ENCODE results near the gene SATB1. TPM values are rescaled to one million over a fixed set of nuclear protein-coding genes. Genes with fewer than 3 reads are reported as not detected.

SATB1 gene
- total and polyA plus RNA-seq, 2 of the 8 experiments (the other 6 are each of a cell fraction or from before 2014, with no cell fraction given): 18.8 to 28.0 TPM

DNA sequence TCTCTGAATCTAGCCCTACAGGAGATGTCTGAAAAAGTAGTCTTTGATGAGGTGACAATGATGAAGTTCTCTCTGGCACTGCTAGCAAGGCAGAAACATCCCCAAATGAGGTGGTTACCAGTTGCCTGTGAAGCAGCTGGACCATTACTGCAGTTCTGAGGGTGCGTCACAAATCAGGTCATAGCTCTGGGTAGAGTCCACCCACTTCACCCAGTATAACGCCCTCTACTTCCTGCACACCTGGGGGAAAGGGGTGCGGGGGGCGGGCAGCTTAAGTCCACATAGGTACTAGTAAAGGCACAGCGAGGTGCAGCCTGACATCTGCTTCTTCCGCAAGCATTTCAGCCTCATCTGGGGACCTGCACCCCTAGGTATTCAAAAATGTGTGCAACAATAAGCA, 13.4 kb upstream of the SATB1 start (continued):
- TF ChIP-seq, protein P1, sequence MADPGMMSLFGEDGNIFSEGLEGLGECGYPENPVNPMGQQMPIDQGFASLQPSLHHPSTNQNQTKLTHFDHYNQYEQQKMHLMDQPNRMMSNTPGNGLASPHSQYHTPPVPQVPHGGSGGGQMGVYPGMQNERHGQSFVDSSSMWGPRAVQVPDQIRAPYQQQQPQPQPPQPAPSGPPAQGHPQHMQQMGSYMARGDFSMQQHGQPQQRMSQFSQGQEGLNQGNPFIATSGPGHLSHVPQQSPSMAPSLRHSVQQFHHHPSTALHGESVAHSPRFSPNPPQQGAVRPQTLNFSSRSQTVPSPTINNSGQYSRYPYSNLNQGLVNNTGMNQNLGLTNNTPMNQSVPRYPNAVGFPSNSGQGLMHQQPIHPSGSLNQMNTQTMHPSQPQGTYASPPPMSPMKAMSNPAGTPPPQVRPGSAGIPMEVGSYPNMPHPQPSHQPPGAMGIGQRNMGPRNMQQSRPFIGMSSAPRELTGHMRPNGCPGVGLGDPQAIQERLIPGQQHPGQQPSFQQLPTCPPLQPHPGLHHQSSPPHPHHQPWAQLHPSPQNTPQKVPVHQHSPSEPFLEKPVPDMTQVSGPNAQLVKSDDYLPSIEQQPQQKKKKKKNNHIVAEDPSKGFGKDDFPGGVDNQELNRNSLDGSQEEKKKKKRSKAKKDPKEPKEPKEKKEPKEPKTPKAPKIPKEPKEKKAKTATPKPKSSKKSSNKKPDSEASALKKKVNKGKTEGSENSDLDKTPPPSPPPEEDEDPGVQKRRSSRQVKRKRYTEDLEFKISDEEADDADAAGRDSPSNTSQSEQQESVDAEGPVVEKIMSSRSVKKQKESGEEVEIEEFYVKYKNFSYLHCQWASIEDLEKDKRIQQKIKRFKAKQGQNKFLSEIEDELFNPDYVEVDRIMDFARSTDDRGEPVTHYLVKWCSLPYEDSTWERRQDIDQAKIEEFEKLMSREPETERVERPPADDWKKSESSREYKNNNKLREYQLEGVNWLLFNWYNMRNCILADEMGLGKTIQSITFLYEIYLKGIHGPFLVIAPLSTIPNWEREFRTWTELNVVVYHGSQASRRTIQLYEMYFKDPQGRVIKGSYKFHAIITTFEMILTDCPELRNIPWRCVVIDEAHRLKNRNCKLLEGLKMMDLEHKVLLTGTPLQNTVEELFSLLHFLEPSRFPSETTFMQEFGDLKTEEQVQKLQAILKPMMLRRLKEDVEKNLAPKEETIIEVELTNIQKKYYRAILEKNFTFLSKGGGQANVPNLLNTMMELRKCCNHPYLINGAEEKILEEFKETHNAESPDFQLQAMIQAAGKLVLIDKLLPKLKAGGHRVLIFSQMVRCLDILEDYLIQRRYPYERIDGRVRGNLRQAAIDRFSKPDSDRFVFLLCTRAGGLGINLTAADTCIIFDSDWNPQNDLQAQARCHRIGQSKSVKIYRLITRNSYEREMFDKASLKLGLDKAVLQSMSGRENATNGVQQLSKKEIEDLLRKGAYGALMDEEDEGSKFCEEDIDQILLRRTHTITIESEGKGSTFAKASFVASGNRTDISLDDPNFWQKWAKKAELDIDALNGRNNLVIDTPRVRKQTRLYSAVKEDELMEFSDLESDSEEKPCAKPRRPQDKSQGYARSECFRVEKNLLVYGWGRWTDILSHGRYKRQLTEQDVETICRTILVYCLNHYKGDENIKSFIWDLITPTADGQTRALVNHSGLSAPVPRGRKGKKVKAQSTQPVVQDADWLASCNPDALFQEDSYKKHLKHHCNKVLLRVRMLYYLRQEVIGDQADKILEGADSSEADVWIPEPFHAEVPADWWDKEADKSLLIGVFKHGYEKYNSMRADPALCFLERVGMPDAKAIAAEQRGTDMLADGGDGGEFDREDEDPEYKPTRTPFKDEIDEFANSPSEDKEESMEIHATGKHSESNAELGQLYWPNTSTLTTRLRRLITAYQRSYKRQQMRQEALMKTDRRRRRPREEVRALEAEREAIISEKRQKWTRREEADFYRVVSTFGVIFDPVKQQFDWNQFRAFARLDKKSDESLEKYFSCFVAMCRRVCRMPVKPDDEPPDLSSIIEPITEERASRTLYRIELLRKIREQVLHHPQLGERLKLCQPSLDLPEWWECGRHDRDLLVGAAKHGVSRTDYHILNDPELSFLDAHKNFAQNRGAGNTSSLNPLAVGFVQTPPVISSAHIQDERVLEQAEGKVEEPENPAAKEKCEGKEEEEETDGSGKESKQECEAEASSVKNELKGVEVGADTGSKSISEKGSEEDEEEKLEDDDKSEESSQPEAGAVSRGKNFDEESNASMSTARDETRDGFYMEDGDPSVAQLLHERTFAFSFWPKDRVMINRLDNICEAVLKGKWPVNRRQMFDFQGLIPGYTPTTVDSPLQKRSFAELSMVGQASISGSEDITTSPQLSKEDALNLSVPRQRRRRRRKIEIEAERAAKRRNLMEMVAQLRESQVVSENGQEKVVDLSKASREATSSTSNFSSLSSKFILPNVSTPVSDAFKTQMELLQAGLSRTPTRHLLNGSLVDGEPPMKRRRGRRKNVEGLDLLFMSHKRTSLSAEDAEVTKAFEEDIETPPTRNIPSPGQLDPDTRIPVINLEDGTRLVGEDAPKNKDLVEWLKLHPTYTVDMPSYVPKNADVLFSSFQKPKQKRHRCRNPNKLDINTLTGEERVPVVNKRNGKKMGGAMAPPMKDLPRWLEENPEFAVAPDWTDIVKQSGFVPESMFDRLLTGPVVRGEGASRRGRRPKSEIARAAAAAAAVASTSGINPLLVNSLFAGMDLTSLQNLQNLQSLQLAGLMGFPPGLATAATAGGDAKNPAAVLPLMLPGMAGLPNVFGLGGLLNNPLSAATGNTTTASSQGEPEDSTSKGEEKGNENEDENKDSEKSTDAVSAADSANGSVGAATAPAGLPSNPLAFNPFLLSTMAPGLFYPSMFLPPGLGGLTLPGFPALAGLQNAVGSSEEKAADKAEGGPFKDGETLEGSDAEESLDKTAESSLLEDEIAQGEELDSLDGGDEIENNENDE (IDR thresholded peaks at IDR 0.05; ENCODE audit: insufficient replicate concordance, low read length): no peak
- TF ChIP-seq RFX5 (IDR thresholded peaks at IDR 0.05; ENCODE audit: borderline replicate concordance, low read depth, low read length): no peak
- no peak for TF ChIP-seq CTBP2 (IDR thresholded peaks at IDR 0.05; ENCODE audit: borderline replicate concordance, insufficient read depth, insufficient read length, low read length)
- TF ChIP-seq CEBPB (IDR thresholded peaks at IDR 0.05; ENCODE audit: low read depth, low read length): no peak

Measured in H1 (cell line).